HG02970 (cell line): ENCODE data around the gene BRICD5.

ENCODE experiments used
- ATAC-seq: cut with Tn5 transposase; IDR thresholded peaks from one replicate; pipeline ENCODE4 v1.9.1; 2021; ENCODE audit warnings: mild to moderate bottlenecking, moderate library complexity, moderate number of reproducible peaks; ENCODE audit not compliant: unreplicated experiment, low FRiP score

BRICD5 gene

DNA sequence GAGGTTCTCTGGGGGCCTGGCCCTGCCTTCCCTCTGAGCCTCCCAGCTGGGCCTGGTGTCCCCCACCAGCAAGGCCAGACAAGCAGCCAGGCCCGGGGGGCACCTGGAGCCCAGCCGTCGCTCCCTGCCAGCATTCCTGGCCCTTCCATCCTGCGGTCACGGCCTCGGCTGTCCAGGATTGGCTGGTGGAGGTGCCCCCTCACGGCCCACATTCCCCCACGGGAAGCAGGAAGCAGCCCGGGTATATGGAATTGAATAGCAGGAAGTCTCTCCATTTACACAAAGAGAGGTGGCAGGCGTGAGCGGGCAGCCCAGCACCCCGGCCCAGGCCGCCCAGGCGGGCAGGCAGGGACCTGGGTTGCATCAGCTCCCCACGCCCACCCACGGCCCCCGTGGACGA lies 40.6 kb downstream of the BRICD5 start:
- no peak for ATAC-seq

DNA sequence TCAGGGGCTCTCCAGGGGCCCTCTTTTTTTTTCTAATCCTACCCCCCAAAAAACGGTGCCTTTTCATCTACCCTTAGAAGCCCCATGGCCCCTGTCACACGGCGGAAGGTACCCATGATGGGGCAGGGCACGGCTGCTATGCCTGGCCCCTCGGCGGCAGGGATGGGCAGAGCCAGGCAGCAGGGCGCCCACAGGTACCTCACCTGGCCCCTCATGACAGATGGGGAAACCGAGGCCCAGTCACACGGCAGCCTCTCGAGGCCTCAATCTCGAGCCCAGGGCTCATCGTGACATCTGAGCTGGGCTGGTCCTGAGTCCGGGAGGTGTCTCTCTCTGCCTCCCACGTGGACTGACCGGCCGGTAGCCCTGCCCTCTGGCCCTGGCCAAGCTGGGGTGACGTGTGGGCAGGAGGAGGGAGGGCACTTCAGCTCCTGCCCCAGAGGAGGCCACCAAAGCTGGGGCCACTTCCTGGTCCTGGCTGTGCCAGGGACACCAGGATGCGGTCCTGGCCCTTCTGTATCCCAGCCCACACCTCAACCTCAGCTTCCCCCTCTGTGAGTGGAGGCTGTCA lies 43.5 kb downstream of the BRICD5 start:
- ATAC-seq = no peak

DNA sequence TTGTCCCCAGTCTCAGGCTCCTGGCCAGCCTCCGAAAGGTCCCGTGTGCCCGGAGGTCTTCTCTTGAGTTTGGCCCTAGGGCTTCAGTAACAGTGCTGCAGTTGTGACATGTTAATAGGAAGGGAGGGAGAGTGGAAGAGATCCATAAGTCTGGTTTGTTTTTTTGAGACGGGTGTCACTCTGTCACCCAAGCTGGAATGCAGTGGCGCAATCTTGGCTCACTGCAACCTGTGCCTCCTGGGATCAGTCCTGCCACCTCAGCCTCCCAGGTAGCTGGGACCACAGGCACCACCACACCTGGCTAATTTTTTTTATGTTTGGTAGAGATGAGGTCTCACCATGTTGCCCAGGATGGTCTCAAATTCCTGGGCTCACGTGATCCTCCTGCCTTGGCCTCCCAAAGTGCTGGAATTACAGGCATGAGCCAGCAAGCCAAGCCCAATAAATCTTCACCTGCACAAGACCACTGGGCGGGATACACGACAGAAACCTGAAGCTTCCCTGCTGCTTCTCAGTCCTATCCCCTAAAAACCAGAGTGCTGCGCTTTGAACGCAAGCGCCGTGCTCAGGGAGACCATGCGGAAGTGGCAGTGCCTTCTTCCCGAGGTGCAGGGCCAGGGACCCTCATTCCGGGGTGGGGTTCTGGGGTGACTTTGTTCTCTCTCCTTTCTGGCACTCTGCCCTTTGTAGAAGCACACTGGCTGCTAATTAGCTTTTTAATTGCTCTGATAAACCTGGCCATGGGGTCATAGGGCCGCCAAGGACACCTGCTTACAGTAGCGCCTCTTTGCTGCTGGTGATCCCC lies 44.2 kb downstream of the BRICD5 start:
- no peak for ATAC-seq

DNA sequence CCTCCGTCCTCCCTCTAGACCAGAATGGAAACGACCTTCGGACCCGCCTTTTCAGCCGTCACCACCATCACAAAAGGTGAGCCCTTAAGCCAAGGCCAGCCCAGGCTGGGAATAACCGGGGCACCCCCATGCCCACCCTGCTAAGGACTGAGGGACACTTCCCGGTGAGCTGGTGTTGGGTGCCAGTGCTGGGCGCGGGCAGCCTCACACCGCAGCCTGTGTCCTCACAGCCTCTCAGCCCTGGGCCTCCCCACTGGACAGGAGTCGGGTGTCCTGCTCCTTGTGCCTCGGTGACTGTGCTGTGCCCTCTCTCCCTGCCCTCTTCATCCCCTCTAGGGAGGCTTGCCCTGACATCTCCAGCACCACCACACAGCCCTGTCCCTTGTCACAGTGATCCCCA lies 44.8 kb downstream of the BRICD5 start:
- ATAC-seq = no peak

DNA sequence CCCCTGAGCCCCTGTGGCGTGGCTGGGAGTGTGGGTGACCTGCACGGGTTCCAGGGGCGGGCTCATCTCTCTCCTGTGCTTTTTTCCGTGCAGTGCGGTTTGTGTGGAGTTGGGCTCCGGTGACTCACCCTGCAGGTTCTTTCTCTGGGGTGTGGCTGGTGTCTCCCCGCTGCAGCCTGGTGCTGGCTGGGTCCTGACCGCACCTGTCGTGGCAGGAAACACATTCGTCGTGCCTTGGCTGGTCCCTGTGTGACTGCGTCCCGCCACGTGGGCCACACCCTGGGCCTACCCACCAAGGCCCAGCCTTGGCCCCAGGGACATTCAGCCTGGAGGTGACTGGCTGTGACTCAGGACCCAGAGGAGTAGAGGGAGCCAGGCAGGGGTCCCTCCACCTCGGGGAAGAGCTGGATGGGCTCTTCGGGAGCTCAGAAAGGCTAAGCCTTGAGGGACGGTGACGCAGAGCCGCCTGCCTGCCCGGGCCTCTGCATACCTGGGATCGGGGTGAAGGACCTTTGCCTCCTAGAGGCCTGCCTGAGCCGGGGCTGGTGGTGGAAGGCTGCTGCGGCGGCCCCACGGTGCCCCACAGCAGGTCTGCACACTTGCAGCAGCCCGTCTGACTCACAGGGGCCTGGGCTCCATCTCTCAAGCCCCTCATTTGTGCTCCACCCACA lies 47.3 kb downstream of the BRICD5 start:
- ATAC-seq = no peak

DNA sequence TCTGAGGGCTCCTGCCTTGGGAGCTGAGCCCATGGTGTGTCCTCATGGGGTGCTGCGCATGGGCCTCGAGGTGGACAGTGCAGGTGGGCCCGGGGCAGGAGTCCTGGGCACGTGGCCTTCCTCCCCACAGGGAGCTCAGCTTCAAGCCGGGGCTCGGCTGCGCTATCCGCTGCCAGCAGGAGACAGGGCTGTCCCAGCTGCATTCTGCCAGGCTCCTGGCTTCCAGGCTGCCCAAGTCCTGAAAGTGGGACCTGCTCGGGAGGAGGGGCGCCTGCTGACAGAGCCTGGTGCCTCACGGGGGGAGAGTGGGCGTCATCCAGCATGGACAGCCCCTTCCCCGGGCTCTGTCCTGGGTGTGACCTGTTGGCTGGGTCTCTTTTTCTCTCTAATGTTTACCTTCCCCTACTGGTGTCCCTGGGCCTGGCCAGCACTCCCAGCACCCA lies 48.0 kb downstream of the BRICD5 start:
- no peak for ATAC-seq

DNA sequence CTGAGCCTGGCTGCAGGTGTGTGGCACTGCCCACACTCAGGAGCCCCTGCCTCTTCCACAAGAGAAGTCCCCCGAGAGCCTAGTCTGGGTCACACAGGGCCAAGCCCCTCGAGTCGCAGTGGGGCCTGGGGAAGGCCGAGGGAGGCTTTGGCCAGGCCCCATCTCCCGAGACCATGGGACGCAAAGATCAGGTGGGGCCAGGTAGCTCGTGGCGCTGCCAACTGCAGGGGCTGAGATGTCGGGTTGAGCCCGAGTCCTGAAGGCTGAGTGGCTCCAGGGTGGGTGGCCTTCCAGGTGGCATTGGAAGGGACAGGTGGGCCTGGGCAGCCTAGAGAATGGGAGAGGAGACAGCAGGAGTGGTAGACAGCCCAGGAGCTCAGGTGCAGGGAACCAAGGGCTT lies 48.8 kb downstream of the BRICD5 start:
- ATAC-seq = no peak

DNA sequence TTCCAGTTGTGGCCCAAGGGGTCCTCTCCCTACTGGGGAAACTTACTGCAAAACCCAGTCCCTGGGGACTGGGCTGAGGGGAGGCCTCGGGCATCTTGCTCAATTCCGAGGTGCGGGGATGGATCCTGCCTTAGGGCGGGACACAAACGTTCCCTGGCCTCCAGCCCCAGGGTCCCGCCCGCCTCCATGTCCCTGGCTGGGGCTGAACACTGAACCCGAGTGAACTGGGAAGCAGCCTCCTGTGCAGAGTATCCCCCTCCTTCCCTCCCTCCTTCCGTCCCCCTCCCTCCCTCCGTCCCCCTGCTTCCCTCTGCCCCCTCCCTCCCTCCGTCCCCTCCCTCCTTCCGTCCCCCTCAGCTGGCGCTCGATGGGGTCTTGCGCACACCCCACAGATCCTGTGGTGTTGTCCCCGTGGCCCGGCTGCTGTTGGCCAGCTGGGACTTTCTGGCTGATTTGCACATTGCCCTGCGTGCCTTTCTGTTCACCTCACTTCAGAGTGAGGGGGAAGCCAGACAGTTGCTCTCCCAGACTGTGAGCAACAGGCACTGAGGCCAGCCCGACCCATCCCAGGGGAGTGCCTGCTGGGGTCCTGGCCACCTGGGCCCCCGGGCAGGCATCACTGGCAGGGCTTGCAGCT lies 49.6 kb downstream of the BRICD5 start:
- ATAC-seq = no peak
